Right lobe of liver (tissue), 6 donors: ENCODE results near the gene UNC5C. TPM values are rescaled to one million over a fixed set of nuclear protein-coding genes. Genes with fewer than 3 reads are reported as not detected.

Experiments used
- ATAC-seq, 4 donors: fragments of 200-7000 bp; cut with Tn5 transposase; one replicate each; pipeline ENCODE4 v1.9.1; 2020; ENCODE audit warnings: mild to moderate bottlenecking in 4 of 4, moderate library complexity in 4 of 4
- DNase-seq, 3 donors: peaks; one replicate each; pipeline ENCODE4 v3.0.0-alpha.2; 2020
- H3K27ac ChIP-seq, 3 donors: fragments of 200-600 bp; one replicate each; pipeline ENCODE4 v1.8.0; 2022
- H3K27me3 ChIP-seq, 2 donors: fragments of 200-600 bp; one replicate each; pipeline ENCODE4 v1.8.0; 2022
- H3K36me3 ChIP-seq, 4 donors: fragments of 200-600 bp; sonication (generic) in 1 of 4; one replicate each; pipeline versions ENCODE4 v1.5.1 to v1.8.0; 2017 to 2022; ENCODE audit warnings: control low read depth in 1 of 4
- H3K4me1 ChIP-seq, 4 donors: fragments of 200-600 bp; sonication (generic) in 1 of 4; one replicate each; pipeline versions ENCODE4 v1.5.1 to v1.8.0; 2017 to 2022; ENCODE audit warnings: control low read depth in 1 of 4
- H3K4me3 ChIP-seq, 3 donors: fragments of 200-600 bp; one replicate each; pipeline ENCODE4 v1.8.0; 2022
- H3K9me3 ChIP-seq, 4 donors: fragments of 200-600 bp; sonication (generic) in 1 of 4; one replicate each; pipeline versions ENCODE4 v1.5.1 to v1.8.0; 2017 to 2022; ENCODE audit warnings: control low read depth in 1 of 4
- POLR2A ChIP-seq: fragments of 450-650 bp; IDR thresholded peaks from one replicate; pipeline ENCODE4 v1.6.1; 2017; ENCODE audit warnings: antibody characterized with exemption, mild to moderate bottlenecking
- WGBS: methylation state at CpG from one replicate; pipeline ENCODE4 v1.1.6; 2018; ENCODE audit warnings: low coverage, low lambda C conversion rate; ENCODE audit not compliant: insufficient coverage; ENCODE audit errors: missing lambda C conversion rate; 5-methylcytosine and 5-hydroxymethylcytosine counted together
- intact Hi-C, 2 donors: fragments of 100-400 bp; cut with DNase I; formaldehyde crosslinking; loops; one replicate each; pipeline versions ENCODE4 v1.11.2 to v1.14.1; 2022
- total RNA-seq, 6 experiments: library from RNA; depleted of rRNA in 2 of 6; stranded (reverse); fragments of >200 nt in 2 of 6; fragmentation: NEBNext Ultra II Directional in 3 of 6; extraction: Animal tissue kit (Norgen Biotek cat#: 25700) in 3 of 6; gene quantifications; one replicate each; pipeline versions ENCODE4 v1.1.0 to v1.2.4, GENCODE V29; 2016 to 2023
- TF ChIP-seq, protein P1 (sequence below), 4 donors: fragments of 200-600 bp in 3 of 4; fragments of 450-650 bp in 1 of 4; IDR thresholded peaks; one replicate each; pipeline versions ENCODE4 v1.5.1 to v1.8.0; 2016 to 2022; ENCODE audit warnings: antibody characterized with exemption in 4 of 4, mild to moderate bottlenecking in 2 of 4
- donor health status: DM: no; HTN: yes; CAD: no.
- donor health status: DM: no; HTN: no; CAD: no.
- donor health status: DM: no; HTN: no; CAD: no.
- donor health status: DM: no; HTN: yes; CAD: no.
- donor health status: DM: no; HTN: yes; CAD: no.

The UNC5C gene
- total RNA-seq, 6 experiments from 2014 or later = 0.50 to 0.71 (median 0.63) TPM

DNA sequence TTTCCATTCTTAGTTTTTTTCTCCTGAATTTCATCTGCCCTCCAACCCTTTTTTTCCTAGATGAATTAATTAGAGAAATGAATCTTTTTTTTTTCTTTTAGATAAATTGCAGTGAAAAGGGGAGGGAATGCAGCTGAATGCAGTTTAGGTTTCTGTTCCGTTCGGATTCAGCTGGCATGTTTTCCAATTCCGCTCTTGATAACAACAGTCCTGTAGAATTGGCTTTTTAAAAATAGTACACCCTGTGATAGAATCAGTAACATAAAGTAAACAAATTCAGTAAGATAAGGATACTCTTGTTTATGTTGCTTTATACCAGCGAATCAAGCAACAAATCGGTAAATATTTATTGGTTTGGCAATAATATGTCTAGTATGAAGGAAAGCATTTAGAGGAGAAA lies 103.5 kb downstream of the UNC5C start:
- Histone ChIP-seq H3K27ac (no peak overlapping the region), H3K9me3 (no peaks in the 10 kb centered on the region), H3K4me1 (no peaks in the 10 kb centered on the region), H3K4me3 (no peak overlapping the region), H3K36me3 (no peaks in the 10 kb centered on the region), H3K27me3 (no peaks in the 10 kb centered on the region)
- intact Hi-C loops = no loop called here
- TF ChIP-seq POLR2A = no peak
- TF ChIP-seq, protein P1, sequence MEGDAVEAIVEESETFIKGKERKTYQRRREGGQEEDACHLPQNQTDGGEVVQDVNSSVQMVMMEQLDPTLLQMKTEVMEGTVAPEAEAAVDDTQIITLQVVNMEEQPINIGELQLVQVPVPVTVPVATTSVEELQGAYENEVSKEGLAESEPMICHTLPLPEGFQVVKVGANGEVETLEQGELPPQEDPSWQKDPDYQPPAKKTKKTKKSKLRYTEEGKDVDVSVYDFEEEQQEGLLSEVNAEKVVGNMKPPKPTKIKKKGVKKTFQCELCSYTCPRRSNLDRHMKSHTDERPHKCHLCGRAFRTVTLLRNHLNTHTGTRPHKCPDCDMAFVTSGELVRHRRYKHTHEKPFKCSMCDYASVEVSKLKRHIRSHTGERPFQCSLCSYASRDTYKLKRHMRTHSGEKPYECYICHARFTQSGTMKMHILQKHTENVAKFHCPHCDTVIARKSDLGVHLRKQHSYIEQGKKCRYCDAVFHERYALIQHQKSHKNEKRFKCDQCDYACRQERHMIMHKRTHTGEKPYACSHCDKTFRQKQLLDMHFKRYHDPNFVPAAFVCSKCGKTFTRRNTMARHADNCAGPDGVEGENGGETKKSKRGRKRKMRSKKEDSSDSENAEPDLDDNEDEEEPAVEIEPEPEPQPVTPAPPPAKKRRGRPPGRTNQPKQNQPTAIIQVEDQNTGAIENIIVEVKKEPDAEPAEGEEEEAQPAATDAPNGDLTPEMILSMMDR (IDR thresholded peaks at IDR 0.05) = no peak
- ATAC-seq = no peak
- no peak for DNase-seq
- 34% methylated on average over 5 of the region's 5 CpGs for WGBS

DNA sequence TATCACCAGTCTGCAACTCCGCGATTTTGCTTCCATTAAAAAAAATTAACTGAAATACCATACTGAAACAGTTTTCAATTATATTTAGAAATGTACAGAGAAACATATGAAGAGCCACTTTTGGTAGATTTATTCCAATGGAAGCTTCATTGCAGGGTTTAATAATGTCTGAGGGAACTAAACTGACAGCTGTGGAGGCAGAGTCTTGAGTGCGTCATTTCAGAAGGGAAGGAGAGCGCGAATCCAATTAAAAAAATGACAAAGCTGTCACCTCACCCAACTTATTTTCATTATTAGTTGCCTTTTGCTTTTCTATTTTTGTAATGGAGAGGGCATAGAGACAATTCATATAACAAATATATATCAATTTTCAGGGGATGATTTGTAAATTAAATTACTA lies 104.0 kb downstream of the UNC5C start:
- Histone ChIP-seq H3K27me3 (no peaks in the 10 kb centered on the region), H3K4me1 (no peaks in the 10 kb centered on the region), H3K27ac (no peak overlapping the region), H3K36me3 (no peaks in the 10 kb centered on the region), H3K9me3 (no peaks in the 10 kb centered on the region), H3K4me3 (no peak overlapping the region)
- intact Hi-C loops = no loop called here
- DNase-seq = no peak
- no peak for ATAC-seq
- 94% methylated on average over 5 of the region's 5 CpGs for WGBS
- TF ChIP-seq, protein P1 (IDR thresholded peaks at IDR 0.05) = no peak
- TF ChIP-seq POLR2A = no peak

DNA sequence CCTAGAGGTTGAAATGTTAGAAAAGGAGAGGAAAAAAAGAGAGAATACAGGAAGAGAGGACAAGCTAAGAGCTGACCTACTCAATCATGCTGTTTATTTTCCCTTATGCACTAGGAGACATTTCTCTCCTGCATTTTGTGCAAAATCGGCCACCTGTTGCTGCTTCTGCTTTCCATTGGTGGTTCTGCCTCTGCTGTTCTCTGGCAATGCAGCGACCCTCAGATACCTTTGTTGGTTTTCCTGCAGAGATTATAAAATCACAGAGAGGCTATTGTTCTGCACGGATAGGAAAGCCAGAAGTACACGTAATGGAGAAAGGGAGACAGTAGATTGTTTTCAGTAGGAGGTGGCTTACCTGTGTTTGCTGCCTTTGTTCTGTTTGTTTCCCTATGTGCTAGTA lies 108.9 kb downstream of the UNC5C start:
- Histone ChIP-seq H3K27ac (no peak overlapping the region), H3K36me3 (no peaks in the 10 kb centered on the region), H3K27me3 (no peaks in the 10 kb centered on the region), H3K9me3 (no peaks in the 10 kb centered on the region), H3K4me1 (no peaks in the 10 kb centered on the region), H3K4me3 (no peak overlapping the region)
- no peak for DNase-seq
- intact Hi-C loops = no loop called here
- TF ChIP-seq, protein P1 (IDR thresholded peaks at IDR 0.05) = no peak
- TF ChIP-seq POLR2A = no peak
- ATAC-seq = no peak
- 16% methylated on average over 4 of the region's 4 CpGs for WGBS

DNA sequence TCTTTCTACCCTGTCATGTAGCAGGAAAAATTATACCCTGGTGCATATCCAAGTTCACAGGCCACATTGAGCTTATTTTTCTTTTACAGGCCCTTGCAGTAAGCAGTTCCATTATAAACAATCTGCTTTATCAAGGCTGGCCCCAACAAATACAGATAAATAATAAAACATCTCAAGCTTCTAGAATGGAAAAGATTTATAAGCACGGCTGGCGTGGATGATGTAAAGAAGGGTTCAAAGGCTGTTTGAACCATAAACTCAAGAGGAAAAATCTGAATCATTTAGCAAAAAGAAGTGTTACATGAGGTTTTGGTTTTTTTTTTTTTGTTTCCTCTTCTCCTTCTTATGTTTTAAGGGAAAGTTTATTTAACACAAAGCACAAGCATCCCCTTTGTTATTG lies 109.7 kb downstream of the UNC5C start:
- Histone ChIP-seq H3K4me1 (no peaks in the 10 kb centered on the region), H3K9me3 (no peaks in the 10 kb centered on the region), H3K27ac (no peak overlapping the region), H3K27me3 (no peaks in the 10 kb centered on the region), H3K4me3 (no peak overlapping the region), H3K36me3 (no peaks in the 10 kb centered on the region)
- intact Hi-C loops = no loop called here
- no peak for TF ChIP-seq POLR2A
- TF ChIP-seq, protein P1 (IDR thresholded peaks at IDR 0.05) = no peak
- WGBS = 56% methylated on average over 2 of the region's 2 CpGs
- ATAC-seq (no peak), DNase-seq (no peak)

DNA sequence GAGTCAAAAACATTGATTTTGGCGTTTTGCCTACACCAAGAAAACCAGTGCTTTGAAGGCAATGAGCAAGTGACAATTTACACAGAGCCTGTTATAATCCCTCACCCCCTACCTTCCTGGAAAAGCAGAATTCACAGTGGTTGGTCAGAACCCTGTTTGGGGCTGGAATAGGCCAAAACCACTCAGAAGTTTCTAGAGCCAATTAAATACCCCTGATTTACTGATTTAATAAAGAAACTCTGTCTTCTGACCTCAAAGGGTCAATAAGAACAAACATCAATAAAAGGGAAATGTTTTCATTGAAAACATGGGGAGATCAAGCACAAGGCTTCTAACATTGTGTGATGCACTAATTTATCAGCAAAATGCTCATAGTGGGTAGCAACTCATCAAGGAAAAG lies 116.3 kb downstream of the UNC5C start:
- no peak for DNase-seq
- Histone ChIP-seq H3K36me3 (no peaks in the 10 kb centered on the region), H3K4me1 (no peaks in the 10 kb centered on the region), H3K27me3 (no peaks in the 10 kb centered on the region), H3K9me3 (no peaks in the 10 kb centered on the region), H3K27ac (no peak overlapping the region), H3K4me3 (no peak overlapping the region)
- TF ChIP-seq POLR2A = no peak
- intact Hi-C loops = no loop called here
- ATAC-seq = no peak
- 31% methylated on average over 1 of the region's 1 CpG for WGBS
